Measurements from ENCODE around the gene PARD3. TPM values are rescaled to one million over a fixed set of nuclear protein-coding genes. Genes with fewer than 3 reads are reported as not detected.
A peak's percentile ranks its signal among the peaks of the same experiment; 100 is the strongest.

Gene PARD3
- polyA plus RNA-seq, 2 of the 4 experiments (the other 2 are of a cell fraction), result 110 to 200 TPM

DNA sequence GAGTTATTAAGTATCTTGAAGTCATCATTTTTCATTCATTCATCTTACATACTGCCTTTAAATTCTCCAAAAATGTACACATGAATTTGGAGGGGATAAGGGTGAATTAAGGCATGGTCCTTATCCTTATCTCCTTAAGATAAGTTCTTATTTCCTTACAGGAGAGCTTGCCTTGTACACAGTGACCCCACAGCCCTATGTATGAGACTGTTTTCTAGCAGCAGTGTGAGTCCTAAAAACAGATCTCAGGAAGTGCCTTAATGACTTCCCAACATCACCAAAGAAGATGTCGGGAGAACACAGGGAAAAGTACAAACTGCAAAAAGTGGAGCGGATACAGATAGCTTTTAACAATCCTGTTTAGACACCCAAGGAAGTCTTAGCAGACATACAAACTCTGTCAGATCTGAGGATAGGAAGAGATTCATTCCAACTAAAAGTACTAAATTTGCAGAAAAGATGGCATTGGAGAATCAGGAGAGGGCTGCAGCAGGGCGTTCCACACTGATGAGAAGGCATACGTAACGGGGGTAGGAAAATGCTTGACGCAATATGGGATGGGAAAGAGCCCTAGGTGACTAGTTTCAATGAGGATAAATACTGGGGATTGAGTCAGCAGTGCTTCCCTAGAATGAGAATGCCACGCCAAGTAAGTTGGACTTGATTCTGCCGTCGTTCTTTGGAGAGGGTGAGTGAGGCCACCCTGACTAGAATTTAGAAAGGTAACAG, 570.2 kb downstream of the PARD3 start:
- Histone ChIP-seq H3K27ac (peak overlapping the region in 1 of 2 experiments; percentile 7; a peak in 1 of 6 replicates), H3K4me3 (no peak overlapping the region), H3K4me1 (peaks cover 10% of the 10 kb centered on the region), H3K4me2 (no peak overlapping the region), H3K9me3 (no peaks in the 10 kb centered on the region)
- TF ChIP-seq SREBF2 (IDR thresholded peaks at IDR 0.05) (no peak), SMC3 (IDR thresholded peaks at IDR 0.05) (no peak), CBX8 (IDR thresholded peaks at IDR 0.05) (no peak), NR3C1 (IDR thresholded peaks at IDR 0.05) (no peak), RAD21 (conservative IDR thresholded peaks at IDR 0.05 in 1 of 2, IDR thresholded peaks at IDR 0.05 in 1 of 2) (no peak), RNF2 (IDR thresholded peaks at IDR 0.05; ENCODE audit: borderline replicate concordance, low read depth) (no peak), ZC3H11A (IDR thresholded peaks at IDR 0.05) (no peak), HOXB13 (CRISPR knock-in tag; IDR thresholded peaks at IDR 0.05; ENCODE audit: low read depth) (no peak), FOXS1 (CRISPR knock-in tag; IDR thresholded peaks at IDR 0.05) (no peak), EHMT2 (IDR thresholded peaks at IDR 0.05; ENCODE audit: low read depth) (no peak), KDM5A (IDR thresholded peaks at IDR 0.05) (no peak), MAFK (IDR thresholded peaks at IDR 0.05; ENCODE audit: partially characterized antibody) (no peak)
- TF ChIP-seq, protein P1, sequence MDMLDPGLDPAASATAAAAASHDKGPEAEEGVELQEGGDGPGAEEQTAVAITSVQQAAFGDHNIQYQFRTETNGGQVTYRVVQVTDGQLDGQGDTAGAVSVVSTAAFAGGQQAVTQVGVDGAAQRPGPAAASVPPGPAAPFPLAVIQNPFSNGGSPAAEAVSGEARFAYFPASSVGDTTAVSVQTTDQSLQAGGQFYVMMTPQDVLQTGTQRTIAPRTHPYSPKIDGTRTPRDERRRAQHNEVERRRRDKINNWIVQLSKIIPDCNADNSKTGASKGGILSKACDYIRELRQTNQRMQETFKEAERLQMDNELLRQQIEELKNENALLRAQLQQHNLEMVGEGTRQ (IDR thresholded peaks at IDR 0.05), result no peak
- TF ChIP-seq, protein P2, sequence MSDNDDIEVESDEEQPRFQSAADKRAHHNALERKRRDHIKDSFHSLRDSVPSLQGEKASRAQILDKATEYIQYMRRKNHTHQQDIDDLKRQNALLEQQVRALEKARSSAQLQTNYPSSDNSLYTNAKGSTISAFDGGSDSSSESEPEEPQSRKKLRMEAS (IDR thresholded peaks at IDR 0.05), result no peak
- TF ChIP-seq, protein P3, sequence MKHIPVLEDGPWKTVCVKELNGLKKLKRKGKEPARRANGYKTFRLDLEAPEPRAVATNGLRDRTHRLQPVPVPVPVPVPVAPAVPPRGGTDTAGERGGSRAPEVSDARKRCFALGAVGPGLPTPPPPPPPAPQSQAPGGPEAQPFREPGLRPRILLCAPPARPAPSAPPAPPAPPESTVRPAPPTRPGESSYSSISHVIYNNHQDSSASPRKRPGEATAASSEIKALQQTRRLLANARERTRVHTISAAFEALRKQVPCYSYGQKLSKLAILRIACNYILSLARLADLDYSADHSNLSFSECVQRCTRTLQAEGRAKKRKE (CRISPR knock-in tag; IDR thresholded peaks at IDR 0.05; ENCODE audit: low read depth), result no peak
- ChIA-PET POLR2A (no interaction called here), CTCF (no interaction called here)
- no peak for ATAC-seq
- no peak for DNase-seq (ENCODE audit: low read depth in 1 of 2, low spot score in 1 of 2)
- 91% methylated on average over 9 of the region's 9 CpGs for WGBS (ENCODE audit: missing lambda C conversion rate)
- FAIRE-seq, result no peak

DNA sequence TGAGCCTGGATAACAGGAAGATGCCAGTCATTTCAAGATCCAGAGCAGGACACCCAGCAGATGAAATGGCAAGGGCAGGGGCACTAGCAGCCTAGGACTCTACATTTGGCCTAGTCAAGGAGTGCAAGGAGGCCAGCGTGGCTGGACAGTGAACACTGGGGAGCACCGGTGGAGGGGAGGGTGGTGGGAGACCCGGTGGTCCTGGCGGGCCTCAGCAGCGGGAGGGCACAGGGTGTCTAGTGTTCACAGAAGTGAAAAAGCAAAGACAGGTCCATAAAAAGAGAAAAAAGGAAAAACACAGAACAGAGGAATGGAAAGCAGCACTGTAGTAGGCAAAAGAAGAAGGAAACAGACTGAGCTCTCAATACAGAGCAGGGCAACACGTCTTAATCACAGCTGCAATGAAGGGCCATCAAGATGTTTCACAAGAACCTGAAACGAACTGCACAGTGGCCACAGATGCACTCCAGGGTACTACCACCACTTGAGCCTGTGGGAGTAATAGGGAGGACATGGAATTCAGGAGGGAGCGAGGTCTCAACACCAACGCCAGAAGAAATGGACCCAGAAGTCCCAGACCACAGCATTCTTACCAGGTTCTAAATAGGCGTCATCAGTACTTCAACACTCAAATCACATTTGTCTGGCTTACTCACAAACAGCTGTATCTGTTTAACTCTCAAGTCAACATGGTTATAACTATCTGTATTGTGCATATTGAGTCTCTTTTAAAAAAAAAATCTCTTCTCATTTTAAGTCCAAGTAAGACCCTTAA, 573.7 kb downstream of the PARD3 start:
- DNase-seq (ENCODE audit: low read depth in 1 of 2, low spot score in 1 of 2), result no peak
- no peaks in the 10 kb centered on the region for H3K9me3 ChIP-seq
- H3K27ac ChIP-seq, result peak overlapping the region in 1 of 2 experiments; percentile 54; a peak in 1 of 6 replicates
- no peak overlapping the region for H3K4me2 ChIP-seq
- ATAC-seq, result no peak
- ChIA-PET CTCF (interaction anchor here (0.9 kb wide), 1 partner anchor 9 kb away, joined by 3 read pairs; no protein-coding TSS in a partner anchor), POLR2A (interaction anchor here (0.6 kb wide), 1 partner anchor 923 kb away, joined by 3 read pairs; no protein-coding TSS in a partner anchor)
- TF ChIP-seq CBX8 (IDR thresholded peaks at IDR 0.05), result no peak
- TF ChIP-seq, protein P4, sequence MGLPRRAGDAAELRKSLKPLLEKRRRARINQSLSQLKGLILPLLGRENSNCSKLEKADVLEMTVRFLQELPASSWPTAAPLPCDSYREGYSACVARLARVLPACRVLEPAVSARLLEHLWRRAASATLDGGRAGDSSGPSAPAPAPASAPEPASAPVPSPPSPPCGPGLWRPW (IDR thresholded peaks at IDR 0.05), result no peak
- no peak for TF ChIP-seq MYC (IDR thresholded peaks at IDR 0.05; ENCODE audit: borderline replicate concordance, low read length)
- TF ChIP-seq, protein P5, sequence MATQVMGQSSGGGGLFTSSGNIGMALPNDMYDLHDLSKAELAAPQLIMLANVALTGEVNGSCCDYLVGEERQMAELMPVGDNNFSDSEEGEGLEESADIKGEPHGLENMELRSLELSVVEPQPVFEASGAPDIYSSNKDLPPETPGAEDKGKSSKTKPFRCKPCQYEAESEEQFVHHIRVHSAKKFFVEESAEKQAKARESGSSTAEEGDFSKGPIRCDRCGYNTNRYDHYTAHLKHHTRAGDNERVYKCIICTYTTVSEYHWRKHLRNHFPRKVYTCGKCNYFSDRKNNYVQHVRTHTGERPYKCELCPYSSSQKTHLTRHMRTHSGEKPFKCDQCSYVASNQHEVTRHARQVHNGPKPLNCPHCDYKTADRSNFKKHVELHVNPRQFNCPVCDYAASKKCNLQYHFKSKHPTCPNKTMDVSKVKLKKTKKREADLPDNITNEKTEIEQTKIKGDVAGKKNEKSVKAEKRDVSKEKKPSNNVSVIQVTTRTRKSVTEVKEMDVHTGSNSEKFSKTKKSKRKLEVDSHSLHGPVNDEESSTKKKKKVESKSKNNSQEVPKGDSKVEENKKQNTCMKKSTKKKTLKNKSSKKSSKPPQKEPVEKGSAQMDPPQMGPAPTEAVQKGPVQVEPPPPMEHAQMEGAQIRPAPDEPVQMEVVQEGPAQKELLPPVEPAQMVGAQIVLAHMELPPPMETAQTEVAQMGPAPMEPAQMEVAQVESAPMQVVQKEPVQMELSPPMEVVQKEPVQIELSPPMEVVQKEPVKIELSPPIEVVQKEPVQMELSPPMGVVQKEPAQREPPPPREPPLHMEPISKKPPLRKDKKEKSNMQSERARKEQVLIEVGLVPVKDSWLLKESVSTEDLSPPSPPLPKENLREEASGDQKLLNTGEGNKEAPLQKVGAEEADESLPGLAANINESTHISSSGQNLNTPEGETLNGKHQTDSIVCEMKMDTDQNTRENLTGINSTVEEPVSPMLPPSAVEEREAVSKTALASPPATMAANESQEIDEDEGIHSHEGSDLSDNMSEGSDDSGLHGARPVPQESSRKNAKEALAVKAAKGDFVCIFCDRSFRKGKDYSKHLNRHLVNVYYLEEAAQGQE (IDR thresholded peaks at IDR 0.05), result no peak
- no peak for TF ChIP-seq NFE2L2 (conservative IDR thresholded peaks at IDR 0.05; ENCODE audit: low read length)
- no peak for TF ChIP-seq HDAC2 (IDR thresholded peaks at IDR 0.05)
- no peak for TF ChIP-seq RARB (CRISPR knock-in tag; IDR thresholded peaks at IDR 0.05)
- H3K4me3 ChIP-seq, result no peak overlapping the region
- 87% methylated on average over 9 of the region's 10 CpGs for WGBS (ENCODE audit: missing lambda C conversion rate)
- peak; percentile 39 for FAIRE-seq
- peaks cover 7% of the 10 kb centered on the region; the same call in 1 of the 3 replicates for H3K4me1 ChIP-seq

Measured in A549 (cell line).